Mesenchymal stem cell (in vitro differentiated cells and primary cell): ENCODE results near the gene RERG.
"Not testable (repeated sequence)": the region's sequence is repeated elsewhere in the genome, so short reads cannot be mapped to it uniquely, and the experiment has no call there.

Experiments
- DNase-seq: peaks from one replicate; pipeline ENCODE4 v3.0.0-alpha.2; 2013
- H2AFZ ChIP-seq: one replicate; pipeline ENCODE4 v1.6.1; 2013; ENCODE audit warnings: low read depth, mild to moderate bottlenecking, control low read depth, inconsistent platforms, low read length, moderate library complexity
- H2AK5ac ChIP-seq: 2 replicates; pipeline ENCODE4 v1.6.1; 2013; ENCODE audit warnings: low read length, moderate library complexity, mild to moderate bottlenecking, inconsistent platforms; ENCODE audit not compliant: severe bottlenecking
- H2BK120ac ChIP-seq: one replicate; pipeline ENCODE4 v1.6.1; 2013; ENCODE audit warnings: low read depth, mild to moderate bottlenecking, inconsistent platforms, low read length, moderate library complexity
- H2BK12ac ChIP-seq, 2 experiments: one replicate each; pipeline ENCODE4 v1.6.1; 2013; ENCODE audit warnings: inconsistent platforms in 2 of 2, low read length in 2 of 2, mild to moderate bottlenecking in 2 of 2, moderate library complexity in 2 of 2, control low read depth in 1 of 2
- H2BK15ac ChIP-seq: one replicate; pipeline ENCODE4 v1.6.1; 2013; ENCODE audit warnings: mild to moderate bottlenecking, low read depth, inconsistent platforms; ENCODE audit not compliant: poor library complexity, severe bottlenecking
- H2BK5ac ChIP-seq: 2 replicates; pipeline ENCODE4 v1.6.1; 2013; ENCODE audit warnings: low read depth, mild to moderate bottlenecking, low read length, control low read depth, inconsistent platforms; ENCODE audit not compliant: poor library complexity, severe bottlenecking
- H3K14ac ChIP-seq, 2 experiments: one replicate each; pipeline ENCODE4 v1.6.1; 2013; ENCODE audit warnings: inconsistent platforms in 2 of 2, low read length in 2 of 2, control low read depth in 1 of 2, mild to moderate bottlenecking in 1 of 2, moderate library complexity in 1 of 2
- H3K18ac ChIP-seq, 2 experiments: one replicate each; pipeline ENCODE4 v1.6.1; 2013; ENCODE audit warnings: inconsistent platforms in 2 of 2, low read length in 2 of 2, control low read depth in 1 of 2, low read depth in 1 of 2, mild to moderate bottlenecking in 1 of 2
- H3K23ac ChIP-seq, 2 experiments: one replicate each; pipeline ENCODE4 v1.6.1; 2013; ENCODE audit warnings: inconsistent platforms in 2 of 2, low read length in 2 of 2, mild to moderate bottlenecking in 2 of 2, moderate library complexity in 2 of 2, control low read depth in 1 of 2
- H3K27ac ChIP-seq: 2 replicates; pipeline ENCODE4 v1.5.1; 2013; ENCODE audit warnings: mild to moderate bottlenecking, moderate library complexity, low read length, control low read depth, inconsistent platforms; ENCODE audit not compliant: poor library complexity, severe bottlenecking
- H3K27me3 ChIP-seq, 2 experiments: 2 replicates each; pipeline versions ENCODE4 v1.6.1 to v1.7.0; 2013; ENCODE audit warnings: low read length in 2 of 2, mild to moderate bottlenecking in 2 of 2, moderate library complexity in 2 of 2, control low read depth in 1 of 2, inconsistent platforms in 1 of 2; ENCODE audit not compliant: control insufficient read depth in 1 of 2, insufficient read depth in 1 of 2
- H3K36me3 ChIP-seq, 2 experiments: 2 replicates each; pipeline versions ENCODE4 v1.6.1 to v1.7.0; 2013; ENCODE audit warnings: low read length in 2 of 2, control low read depth in 1 of 2, inconsistent platforms in 1 of 2, low read depth in 1 of 2, mild to moderate bottlenecking in 1 of 2; ENCODE audit not compliant: insufficient read depth in 2 of 2, control insufficient read depth in 1 of 2
- H3K4ac ChIP-seq, 2 experiments: one replicate each; pipeline ENCODE4 v1.6.1; 2013; ENCODE audit warnings: inconsistent platforms in 2 of 2, low read length in 2 of 2, mild to moderate bottlenecking in 2 of 2, moderate library complexity in 2 of 2, control low read depth in 1 of 2, low read depth in 1 of 2
- H3K4me1 ChIP-seq: 2 replicates; pipeline ENCODE4 v1.6.1; 2013; ENCODE audit warnings: low read depth, low read length, control low read depth; ENCODE audit not compliant: control insufficient read depth, insufficient read depth
- H3K4me2 ChIP-seq: 2 replicates; pipeline ENCODE4 v1.6.1; 2013; ENCODE audit warnings: low read length, mild to moderate bottlenecking, inconsistent platforms; ENCODE audit not compliant: poor library complexity, severe bottlenecking
- H3K4me3 ChIP-seq, 2 experiments: 2 replicates each; pipeline versions ENCODE4 v1.5.1 to v1.7.0; 2013; ENCODE audit warnings: low read length in 2 of 2, mild to moderate bottlenecking in 2 of 2, control low read depth in 1 of 2, low read depth in 1 of 2; ENCODE audit not compliant: insufficient read depth in 1 of 2
- H3K79me1 ChIP-seq: replicated peaks from 2 replicates; pipeline ENCODE4 v1.6.1; 2013; ENCODE audit warnings: mild to moderate bottlenecking, control low read depth, low read length, inconsistent platforms; ENCODE audit not compliant: poor library complexity, severe bottlenecking
- H3K9ac ChIP-seq: 2 replicates; pipeline ENCODE4 v1.7.0; 2013; ENCODE audit warnings: mild to moderate bottlenecking, low read length, moderate library complexity
- H3K9me3 ChIP-seq: 2 replicates; pipeline ENCODE4 v1.7.0; 2013; ENCODE audit warnings: mild to moderate bottlenecking, low read length; ENCODE audit not compliant: control insufficient read depth
- H4K8ac ChIP-seq: one replicate; pipeline ENCODE4 v1.6.1; 2013; ENCODE audit warnings: inconsistent platforms, mild to moderate bottlenecking, low read length, moderate library complexity
- H4K91ac ChIP-seq: one replicate; pipeline ENCODE4 v1.6.1; 2013; ENCODE audit warnings: mild to moderate bottlenecking, low read length, inconsistent platforms
- WGBS: methylation state at CpG from one replicate; pipeline ENCODE4 v1.1.7; 2013; ENCODE audit warnings: mixed read lengths; 5-methylcytosine and 5-hydroxymethylcytosine counted together

Gene RERG

GRCh38 chr12:15077751-15078150, 143.5 kb downstream of the RERG start:
- not testable (repeated sequence) for H3K27me3 ChIP-seq, H3K4ac ChIP-seq
- no CpG with 5 or more reads among the region's 2 CpGs for WGBS

DNA sequence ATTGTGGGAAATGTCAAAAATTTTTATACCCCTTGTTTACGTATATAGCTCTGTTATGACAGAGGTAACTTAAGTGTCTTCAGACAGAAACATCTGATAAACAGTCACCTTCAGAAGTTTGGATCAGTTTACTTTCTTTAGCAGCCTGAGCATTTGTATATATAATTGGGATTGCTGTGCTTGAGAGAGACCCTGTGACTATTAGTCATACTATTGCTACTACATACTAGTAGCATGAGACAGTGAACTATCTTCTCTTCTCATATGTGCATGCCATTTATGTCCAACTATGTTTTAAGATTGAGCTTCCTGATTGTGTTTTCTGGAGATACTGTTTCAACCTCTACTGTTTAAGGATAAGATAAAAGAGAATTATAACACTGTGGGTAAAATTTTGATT, 146.9 kb downstream of the RERG start:
- WGBS, result no CpG with 5 or more reads among the region's 1 CpG

More at GRCh38 chr12:15077751-15078150, 143.5 kb downstream of the RERG start:
- not testable (repeated sequence) for H2AK5ac ChIP-seq, H3K36me3 ChIP-seq, H3K9me3 ChIP-seq, H3K4me1 ChIP-seq, H3K79me1 ChIP-seq, H4K8ac ChIP-seq, H4K91ac ChIP-seq, H2BK12ac ChIP-seq, H2BK120ac ChIP-seq, H2AFZ ChIP-seq, DNase-seq, H2BK15ac ChIP-seq, H3K4me2 ChIP-seq, H3K23ac ChIP-seq, H2BK5ac ChIP-seq, H3K14ac ChIP-seq, H3K18ac ChIP-seq, H3K27ac ChIP-seq, H3K9ac ChIP-seq, H3K4me3 ChIP-seq

GRCh38 chr12:15059123-15059522, 162.1 kb downstream of the RERG start:
- no CpG with 5 or more reads among the region's 1 CpG for whole genome bisulfite sequencing
- H3K4ac ChIP-seq, result no peak overlapping the region

More for the DNA sequence above, 146.9 kb downstream of the RERG start:
- H2BK120ac ChIP-seq, result no peak overlapping the region
- H4K91ac ChIP-seq, result no peak overlapping the region
- no peak overlapping the region for H3K9ac ChIP-seq
- DNase-seq, result peak; percentile 89
- H3K4me2 ChIP-seq, result no peak overlapping the region
- no peak overlapping the region for H3K4ac ChIP-seq
- peak overlapping the region; percentile 28 to 93 for H3K18ac ChIP-seq
- no peak overlapping the region for H2BK5ac ChIP-seq
- H2BK15ac ChIP-seq, result no peak overlapping the region
- no peak overlapping the region for H2AFZ ChIP-seq
- no peaks in the 10 kb centered on the region for H3K27me3 ChIP-seq
- no peak overlapping the region for H3K27ac ChIP-seq
- no peak overlapping the region for H3K23ac ChIP-seq
- H3K36me3 ChIP-seq, result no peaks in the 10 kb centered on the region
- H3K4me3 ChIP-seq, result no peak overlapping the region
- H3K79me1 ChIP-seq, result no peaks in the 10 kb centered on the region
- H2BK12ac ChIP-seq, result no peak overlapping the region
- no peak overlapping the region for H3K14ac ChIP-seq
- no peaks in the 10 kb centered on the region for H3K4me1 ChIP-seq
- no peak overlapping the region for H4K8ac ChIP-seq
- H2AK5ac ChIP-seq, result no peak overlapping the region
- no peaks in the 10 kb centered on the region for H3K9me3 ChIP-seq

More at GRCh38 chr12:15059123-15059522, 162.1 kb downstream of the RERG start:
- no peak overlapping the region for H2BK120ac ChIP-seq
- no peaks in the 10 kb centered on the region for H3K4me1 ChIP-seq
- H3K9me3 ChIP-seq, result no peaks in the 10 kb centered on the region
- no peak overlapping the region for H2BK12ac ChIP-seq
- no peaks in the 10 kb centered on the region for H3K79me1 ChIP-seq
- no peak overlapping the region for H3K23ac ChIP-seq
- H2BK15ac ChIP-seq, result no peak overlapping the region
- no peak overlapping the region for H3K14ac ChIP-seq
- H2AFZ ChIP-seq, result no peak overlapping the region
- H4K91ac ChIP-seq, result no peak overlapping the region
- no peaks in the 10 kb centered on the region for H3K27me3 ChIP-seq
- DNase-seq, result no peak
- H3K4me2 ChIP-seq, result no peak overlapping the region
- H2AK5ac ChIP-seq, result no peak overlapping the region
- no peak overlapping the region for H3K27ac ChIP-seq
- no peak overlapping the region for H4K8ac ChIP-seq
- H3K4me3 ChIP-seq, result no peak overlapping the region
- no peaks in the 10 kb centered on the region for H3K36me3 ChIP-seq
- H2BK5ac ChIP-seq, result no peak overlapping the region
- H3K18ac ChIP-seq, result no peak overlapping the region
- H3K9ac ChIP-seq, result no peak overlapping the region
